ENCODE data around the gene STAT3. TPM values are rescaled to one million over a fixed set of nuclear protein-coding genes. Genes with fewer than 3 reads are reported as not detected.
A peak's percentile ranks its signal among the peaks of the same experiment; 100 is the strongest.

STAT3 gene
- total and polyA plus RNA-seq, 9 of the 15 experiments (the other 6 are each of a cell fraction or from before 2014, with no cell fraction given), result 90.0 to 179 (median 114) TPM

DNA sequence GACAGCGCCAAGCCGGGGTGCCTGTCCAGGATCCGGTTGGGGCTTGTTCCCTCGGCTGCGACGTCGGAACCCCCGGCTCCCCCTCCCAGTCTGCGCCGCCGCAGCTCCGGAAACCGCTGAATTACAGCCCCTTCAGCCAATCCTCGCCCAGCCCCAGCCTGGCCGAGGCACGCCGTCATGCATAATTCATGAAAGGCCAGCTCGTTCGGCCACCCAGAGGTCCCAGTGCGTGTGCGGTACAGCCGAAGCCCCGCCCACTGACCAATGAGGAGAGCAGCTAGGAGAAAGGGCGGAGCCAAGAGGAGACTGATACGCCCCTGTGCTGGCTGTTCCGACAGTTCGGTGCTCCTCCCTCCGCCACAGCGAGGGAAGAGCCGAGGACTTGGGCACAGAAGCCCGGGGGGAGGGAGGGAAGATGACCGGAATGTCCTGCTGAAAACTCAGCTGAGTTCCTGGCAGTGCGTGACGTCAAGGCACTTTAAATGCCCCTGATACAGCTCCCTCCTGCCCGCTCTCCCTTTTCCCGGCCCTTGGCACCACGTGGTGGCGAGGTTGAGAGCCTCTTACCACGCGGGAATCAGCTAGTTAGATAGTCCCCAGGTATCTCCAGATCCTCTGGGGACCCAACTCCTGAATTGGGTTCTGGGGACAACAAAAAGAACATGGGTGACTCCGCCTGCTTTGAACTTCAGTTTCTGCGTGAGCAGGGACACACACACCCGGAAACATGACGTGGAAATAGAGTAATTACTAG, at the start of gene STAT3 (continued):
- TF ChIP-seq, protein P1, sequence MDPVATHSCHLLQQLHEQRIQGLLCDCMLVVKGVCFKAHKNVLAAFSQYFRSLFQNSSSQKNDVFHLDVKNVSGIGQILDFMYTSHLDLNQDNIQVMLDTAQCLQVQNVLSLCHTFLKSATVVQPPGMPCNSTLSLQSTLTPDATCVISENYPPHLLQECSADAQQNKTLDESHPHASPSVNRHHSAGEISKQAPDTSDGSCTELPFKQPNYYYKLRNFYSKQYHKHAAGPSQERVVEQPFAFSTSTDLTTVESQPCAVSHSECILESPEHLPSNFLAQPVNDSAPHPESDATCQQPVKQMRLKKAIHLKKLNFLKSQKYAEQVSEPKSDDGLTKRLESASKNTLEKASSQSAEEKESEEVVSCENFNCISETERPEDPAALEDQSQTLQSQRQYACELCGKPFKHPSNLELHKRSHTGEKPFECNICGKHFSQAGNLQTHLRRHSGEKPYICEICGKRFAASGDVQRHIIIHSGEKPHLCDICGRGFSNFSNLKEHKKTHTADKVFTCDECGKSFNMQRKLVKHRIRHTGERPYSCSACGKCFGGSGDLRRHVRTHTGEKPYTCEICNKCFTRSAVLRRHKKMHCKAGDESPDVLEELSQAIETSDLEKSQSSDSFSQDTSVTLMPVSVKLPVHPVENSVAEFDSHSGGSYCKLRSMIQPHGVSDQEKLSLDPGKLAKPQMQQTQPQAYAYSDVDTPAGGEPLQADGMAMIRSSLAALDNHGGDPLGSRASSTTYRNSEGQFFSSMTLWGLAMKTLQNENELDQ (CRISPR knock-in tag; IDR thresholded peaks at IDR 0.05; ENCODE audit: borderline replicate concordance), result no peak
- TF ChIP-seq IFI16 (CRISPR knock-in tag; IDR thresholded peaks at IDR 0.05) (no peak), TEAD2 (tag; IDR thresholded peaks at IDR 0.05) (no peak), CTBP1 (IDR thresholded peaks at IDR 0.05; ENCODE audit: borderline replicate concordance) (peak; percentile 93; the same call in 1 of the 2 replicates), NR3C1 (CRISPR knock-in tag; IDR thresholded peaks at IDR 0.05) (no peak), FIP1L1 (IDR thresholded peaks at IDR 0.05; ENCODE audit: low read depth, low read length, poor library complexity, severe bottlenecking) (no peak), ZFX (CRISPR knock-in tag; IDR thresholded peaks at IDR 0.05) (no peak)
- TF ChIP-seq, protein P2, sequence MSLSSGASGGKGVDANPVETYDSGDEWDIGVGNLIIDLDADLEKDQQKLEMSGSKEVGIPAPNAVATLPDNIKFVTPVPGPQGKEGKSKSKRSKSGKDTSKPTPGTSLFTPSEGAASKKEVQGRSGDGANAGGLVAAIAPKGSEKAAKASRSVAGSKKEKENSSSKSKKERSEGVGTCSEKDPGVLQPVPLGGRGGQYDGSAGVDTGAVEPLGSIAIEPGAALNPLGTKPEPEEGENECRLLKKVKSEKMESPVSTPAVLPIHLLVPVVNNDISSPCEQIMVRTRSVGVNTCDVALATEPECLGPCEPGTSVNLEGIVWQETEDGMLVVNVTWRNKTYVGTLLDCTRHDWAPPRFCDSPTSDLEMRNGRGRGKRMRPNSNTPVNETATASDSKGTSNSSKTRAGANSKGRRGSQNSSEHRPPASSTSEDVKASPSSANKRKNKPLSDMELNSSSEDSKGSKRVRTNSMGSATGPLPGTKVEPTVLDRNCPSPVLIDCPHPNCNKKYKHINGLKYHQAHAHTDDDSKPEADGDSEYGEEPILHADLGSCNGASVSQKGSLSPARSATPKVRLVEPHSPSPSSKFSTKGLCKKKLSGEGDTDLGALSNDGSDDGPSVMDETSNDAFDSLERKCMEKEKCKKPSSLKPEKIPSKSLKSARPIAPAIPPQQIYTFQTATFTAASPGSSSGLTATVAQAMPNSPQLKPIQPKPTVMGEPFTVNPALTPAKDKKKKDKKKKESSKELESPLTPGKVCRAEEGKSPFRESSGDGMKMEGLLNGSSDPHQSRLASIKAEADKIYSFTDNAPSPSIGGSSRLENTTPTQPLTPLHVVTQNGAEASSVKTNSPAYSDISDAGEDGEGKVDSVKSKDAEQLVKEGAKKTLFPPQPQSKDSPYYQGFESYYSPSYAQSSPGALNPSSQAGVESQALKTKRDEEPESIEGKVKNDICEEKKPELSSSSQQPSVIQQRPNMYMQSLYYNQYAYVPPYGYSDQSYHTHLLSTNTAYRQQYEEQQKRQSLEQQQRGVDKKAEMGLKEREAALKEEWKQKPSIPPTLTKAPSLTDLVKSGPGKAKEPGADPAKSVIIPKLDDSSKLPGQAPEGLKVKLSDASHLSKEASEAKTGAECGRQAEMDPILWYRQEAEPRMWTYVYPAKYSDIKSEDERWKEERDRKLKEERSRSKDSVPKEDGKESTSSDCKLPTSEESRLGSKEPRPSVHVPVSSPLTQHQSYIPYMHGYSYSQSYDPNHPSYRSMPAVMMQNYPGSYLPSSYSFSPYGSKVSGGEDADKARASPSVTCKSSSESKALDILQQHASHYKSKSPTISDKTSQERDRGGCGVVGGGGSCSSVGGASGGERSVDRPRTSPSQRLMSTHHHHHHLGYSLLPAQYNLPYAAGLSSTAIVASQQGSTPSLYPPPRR (CRISPR knock-in tag; IDR thresholded peaks at IDR 0.05; ENCODE audit: borderline replicate concordance), result no peak
- TF ChIP-seq, protein P3, sequence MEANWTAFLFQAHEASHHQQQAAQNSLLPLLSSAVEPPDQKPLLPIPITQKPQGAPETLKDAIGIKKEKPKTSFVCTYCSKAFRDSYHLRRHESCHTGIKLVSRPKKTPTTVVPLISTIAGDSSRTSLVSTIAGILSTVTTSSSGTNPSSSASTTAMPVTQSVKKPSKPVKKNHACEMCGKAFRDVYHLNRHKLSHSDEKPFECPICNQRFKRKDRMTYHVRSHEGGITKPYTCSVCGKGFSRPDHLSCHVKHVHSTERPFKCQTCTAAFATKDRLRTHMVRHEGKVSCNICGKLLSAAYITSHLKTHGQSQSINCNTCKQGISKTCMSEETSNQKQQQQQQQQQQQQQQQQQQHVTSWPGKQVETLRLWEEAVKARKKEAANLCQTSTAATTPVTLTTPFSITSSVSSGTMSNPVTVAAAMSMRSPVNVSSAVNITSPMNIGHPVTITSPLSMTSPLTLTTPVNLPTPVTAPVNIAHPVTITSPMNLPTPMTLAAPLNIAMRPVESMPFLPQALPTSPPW (CRISPR knock-in tag; IDR thresholded peaks at IDR 0.05), result peak; percentile 98
